H9 (cell line): ENCODE data around the gene TBC1D12. TPM values are rescaled to one million over a fixed set of nuclear protein-coding genes. Genes with fewer than 3 reads are reported as not detected.

Source experiments
- DNase-seq: peaks from one replicate; pipeline ENCODE4 v3.0.0-alpha.2; 2017
- H2AFZ ChIP-seq: one replicate; pipeline ENCODE4 v1.6.1; 2013; ENCODE audit warnings: mild to moderate bottlenecking, low read length, control low read depth, moderate library complexity
- H2AK5ac ChIP-seq: 2 replicates; pipeline ENCODE4 v1.6.1; 2013; ENCODE audit warnings: low read length, control low read depth, mixed read lengths; ENCODE audit not compliant: insufficient read length
- H2BK120ac ChIP-seq: one replicate; pipeline ENCODE4 v1.6.1; 2013; ENCODE audit warnings: low read depth, mild to moderate bottlenecking, low read length, control low read depth, inconsistent platforms; ENCODE audit not compliant: poor library complexity, severe bottlenecking
- H2BK12ac ChIP-seq: 2 replicates; pipeline ENCODE4 v1.6.1; 2013; ENCODE audit warnings: low read length, control low read depth, mixed read lengths, low read depth; ENCODE audit not compliant: insufficient read length
- H2BK15ac ChIP-seq: 2 replicates; pipeline ENCODE4 v1.6.1; 2013; ENCODE audit warnings: low read depth, low read length, control low read depth
- H2BK20ac ChIP-seq: one replicate; pipeline ENCODE4 v1.6.1; 2013; ENCODE audit warnings: low read depth, mild to moderate bottlenecking, low read length, control low read depth, inconsistent platforms; ENCODE audit not compliant: poor library complexity, severe bottlenecking
- H2BK5ac ChIP-seq: 2 replicates; pipeline ENCODE4 v1.6.1; 2013; ENCODE audit warnings: low read length, control low read depth, mixed read lengths; ENCODE audit not compliant: insufficient read length
- H3K14ac ChIP-seq: 2 replicates; pipeline ENCODE4 v1.6.1; 2013; ENCODE audit warnings: low read length, control low read depth; ENCODE audit not compliant: insufficient read depth
- H3K18ac ChIP-seq: 2 replicates; pipeline ENCODE4 v1.6.1; 2013; ENCODE audit warnings: low read depth, mild to moderate bottlenecking, mixed read lengths, low read length, control low read depth; ENCODE audit not compliant: insufficient read length
- H3K23ac ChIP-seq: 2 replicates; pipeline ENCODE4 v1.6.1; 2013; ENCODE audit warnings: low read length, control low read depth, mixed read lengths, low read depth; ENCODE audit not compliant: insufficient read length
- H3K23me2 ChIP-seq: 2 replicates; pipeline ENCODE4 v1.6.1; 2013; ENCODE audit warnings: low read depth, mild to moderate bottlenecking, mixed read lengths, low read length, control low read depth; ENCODE audit not compliant: insufficient read length, poor library complexity, severe bottlenecking
- H3K27ac ChIP-seq: 2 replicates; pipeline ENCODE4 v1.5.1; 2013; ENCODE audit warnings: low read length, control low read depth, mixed read lengths, low read depth; ENCODE audit not compliant: insufficient read length
- H3K27me3 ChIP-seq: 2 replicates; pipeline ENCODE4 v1.6.1; 2013; ENCODE audit warnings: low read length, control low read depth, inconsistent platforms; ENCODE audit not compliant: insufficient read depth
- H3K4ac ChIP-seq: 2 replicates; pipeline ENCODE4 v1.6.1; 2013; ENCODE audit warnings: low read depth, mild to moderate bottlenecking, control low read depth, inconsistent platforms, low read length, moderate library complexity
- H3K4me1 ChIP-seq: 2 replicates; pipeline ENCODE4 v1.6.1; 2013; ENCODE audit warnings: low read length, control low read depth, inconsistent platforms; ENCODE audit not compliant: insufficient read depth
- H3K4me2 ChIP-seq: 2 replicates; pipeline ENCODE4 v1.6.1; 2013; ENCODE audit warnings: low read length, control low read depth, mixed read lengths; ENCODE audit not compliant: insufficient read length, insufficient read depth
- H3K56ac ChIP-seq: 2 replicates; pipeline ENCODE4 v1.6.1; 2013; ENCODE audit warnings: low read depth, mild to moderate bottlenecking, mixed read lengths, low read length, control low read depth; ENCODE audit not compliant: insufficient read length
- H3K79me1 ChIP-seq: 2 replicates; pipeline ENCODE4 v1.6.1; 2013; ENCODE audit warnings: low read depth, mild to moderate bottlenecking, moderate library complexity, low read length, control low read depth, inconsistent platforms; ENCODE audit not compliant: insufficient read depth, poor library complexity, severe bottlenecking
- H3K79me2 ChIP-seq: 2 replicates; pipeline ENCODE4 v1.6.1; 2013; ENCODE audit warnings: low read length, control low read depth, inconsistent platforms; ENCODE audit not compliant: insufficient read depth
- H3K9ac ChIP-seq: 2 replicates; pipeline ENCODE4 v1.6.1; 2013; ENCODE audit warnings: low read length, control low read depth, mixed read lengths; ENCODE audit not compliant: insufficient read length; ENCODE audit errors: extremely low read depth
- H3K9me3 ChIP-seq: one replicate; pipeline ENCODE4 v1.6.1; 2013; ENCODE audit warnings: low read depth, low read length, inconsistent platforms; ENCODE audit not compliant: control insufficient read depth
- H3T11ph ChIP-seq: one replicate; pipeline ENCODE4 v1.6.1; 2013; ENCODE audit warnings: mild to moderate bottlenecking, low read length, control low read depth, inconsistent platforms
- H4K20me1 ChIP-seq: one replicate; pipeline ENCODE4 v1.6.1; 2013; ENCODE audit not compliant: control insufficient read depth, insufficient read length, insufficient read depth
- H4K5ac ChIP-seq: 2 replicates; pipeline ENCODE4 v1.6.1; 2013; ENCODE audit warnings: low read depth, mild to moderate bottlenecking, mixed read lengths, low read length, control low read depth; ENCODE audit not compliant: insufficient read length
- H4K8ac ChIP-seq: replicated peaks from 2 replicates; pipeline ENCODE4 v1.6.1; 2013; ENCODE audit warnings: low read length, control low read depth, mixed read lengths, low read depth; ENCODE audit not compliant: insufficient read length
- H4K91ac ChIP-seq: 2 replicates; pipeline ENCODE4 v1.6.1; 2013; ENCODE audit warnings: low read depth, mild to moderate bottlenecking, moderate library complexity, mixed read lengths, low read length, control low read depth; ENCODE audit not compliant: insufficient read length
- H3K27ac Mint-ChIP-seq, 3 experiments: 2 replicates in 2 of 3; 3 replicates in 1 of 3; pipeline ENCODE4 v1.8.0; 2020 to 2021; ENCODE audit warnings: mixed read lengths in 3 of 3, mild to moderate bottlenecking in 1 of 3, moderate library complexity in 1 of 3
- H3K27me3 Mint-ChIP-seq: 2 replicates; pipeline ENCODE4 v1.8.0; 2021; ENCODE audit warnings: low read depth, mild to moderate bottlenecking, moderate library complexity, mixed read lengths
- H3K36me3 Mint-ChIP-seq, 3 experiments: 2 replicates in 2 of 3; 3 replicates in 1 of 3; pipeline ENCODE4 v1.8.0; 2020 to 2021; ENCODE audit warnings: low read depth in 3 of 3, mixed read lengths in 3 of 3; ENCODE audit not compliant: insufficient read depth in 1 of 3
- H3K4me1 Mint-ChIP-seq, 2 experiments: 2 replicates each; pipeline ENCODE4 v1.8.0; 2020; ENCODE audit warnings: mixed read lengths in 2 of 2
- H3K4me3 Mint-ChIP-seq, 2 experiments: 2 replicates in 1 of 2; 3 replicates in 1 of 2; pipeline ENCODE4 v1.8.0; 2020 to 2021; ENCODE audit warnings: mild to moderate bottlenecking in 2 of 2, mixed read lengths in 2 of 2, moderate library complexity in 1 of 2
- H3K9me3 Mint-ChIP-seq, 2 experiments: 2 replicates in 1 of 2; 3 replicates in 1 of 2; pipeline ENCODE4 v1.8.0; 2020; ENCODE audit warnings: mild to moderate bottlenecking in 2 of 2, mixed read lengths in 2 of 2, moderate library complexity in 1 of 2
- WGBS: extraction: QIAGEN DNeasy Blood & Tissue Kit; methylation state at CpG from one replicate; pipeline ENCODE4 v1.1.7; 2013; ENCODE audit warnings: missing lambda C conversion rate, low lambda C conversion rate, mixed read lengths; ENCODE audit not compliant: insufficient read length; ENCODE audit errors: extremely low coverage; 5-methylcytosine and 5-hydroxymethylcytosine counted together
- total RNA-seq: library from RNA; stranded (reverse); gene quantifications from 2 replicates; pipeline ENCODE4 v1.2.1, GENCODE V29; 2021
- TF ChIP-seq, protein P1 (sequence below): fragments of 200-600 bp; sonication (generic); conservative IDR thresholded peaks from 3 replicates; pipeline ENCODE4 v1.8.0; 2021; ENCODE audit warnings: antibody characterized with exemption, mild to moderate bottlenecking

The TBC1D12 gene
- total RNA-seq, 1 experiment from 2014 or later = 2.0 TPM

DNA sequence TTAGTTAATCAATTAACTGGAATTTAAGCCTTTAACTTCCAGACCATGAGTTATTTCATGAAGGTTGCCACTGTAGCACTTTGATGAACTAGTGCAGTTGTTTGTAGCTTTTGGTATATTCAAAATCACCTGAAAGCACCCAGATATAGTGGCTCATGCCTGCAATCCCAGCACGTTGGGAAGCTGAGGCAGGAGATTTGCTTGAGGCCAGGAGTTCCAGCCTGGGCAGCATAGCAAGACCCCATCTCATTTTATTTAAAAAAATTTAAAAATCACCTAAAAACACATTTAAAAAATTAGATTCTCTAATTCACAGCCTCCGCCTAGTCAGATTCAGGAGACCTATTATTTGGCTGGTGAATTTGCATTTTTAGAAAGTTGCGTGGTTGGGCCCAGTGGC is 9.0 kb downstream of the TBC1D12 start:
- H4K20me1 ChIP-seq = no peaks in the 10 kb centered on the region
- no CpG with 5 or more reads among the region's 3 CpGs for WGBS
- H3K27ac Mint-ChIP-seq = no peak overlapping the region
- no peak overlapping the region for H3K4ac ChIP-seq
- H3K9ac ChIP-seq = no peak overlapping the region
- DNase-seq = no peak
- no peak overlapping the region for H2BK5ac ChIP-seq
- no peaks in the 10 kb centered on the region for H3K4me1 ChIP-seq
- H3K56ac ChIP-seq = no peak overlapping the region
- H4K5ac ChIP-seq = no peak overlapping the region
- no peaks in the 10 kb centered on the region; the same call in 1 of the 2 replicates for H3K79me2 ChIP-seq
- peaks cover 0 to 3% of the 10 kb centered on the region in 2 experiments; a peak in 3 of 4 replicates for H3K4me1 Mint-ChIP-seq
- H2BK15ac ChIP-seq = no peak overlapping the region
- H4K8ac ChIP-seq = no peak overlapping the region
- no peaks in the 10 kb centered on the region for H3K9me3 ChIP-seq
- H3K23me2 ChIP-seq = no peaks in the 10 kb centered on the region
- H3K79me1 ChIP-seq = peaks cover 3% of the 10 kb centered on the region
- no peak overlapping the region for H3K27ac ChIP-seq
- H3K23ac ChIP-seq = no peak overlapping the region
- H3K27me3 Mint-ChIP-seq = peaks cover 10% of the 10 kb centered on the region
- H3T11ph ChIP-seq = no peak overlapping the region
- H4K91ac ChIP-seq = no peak overlapping the region
- H2AK5ac ChIP-seq = no peak overlapping the region
- H3K9me3 Mint-ChIP-seq = no peaks in the 10 kb centered on the region
- no peak overlapping the region for H3K14ac ChIP-seq
- no peak overlapping the region for H2AFZ ChIP-seq
- no peaks in the 10 kb centered on the region for H3K27me3 ChIP-seq
- no peak overlapping the region for H2BK20ac ChIP-seq
- H2BK12ac ChIP-seq = no peak overlapping the region
- no peak overlapping the region for H3K4me3 Mint-ChIP-seq
- no peak overlapping the region for H2BK120ac ChIP-seq
- no peaks in the 10 kb centered on the region for H3K36me3 Mint-ChIP-seq
- TF ChIP-seq, protein P1, sequence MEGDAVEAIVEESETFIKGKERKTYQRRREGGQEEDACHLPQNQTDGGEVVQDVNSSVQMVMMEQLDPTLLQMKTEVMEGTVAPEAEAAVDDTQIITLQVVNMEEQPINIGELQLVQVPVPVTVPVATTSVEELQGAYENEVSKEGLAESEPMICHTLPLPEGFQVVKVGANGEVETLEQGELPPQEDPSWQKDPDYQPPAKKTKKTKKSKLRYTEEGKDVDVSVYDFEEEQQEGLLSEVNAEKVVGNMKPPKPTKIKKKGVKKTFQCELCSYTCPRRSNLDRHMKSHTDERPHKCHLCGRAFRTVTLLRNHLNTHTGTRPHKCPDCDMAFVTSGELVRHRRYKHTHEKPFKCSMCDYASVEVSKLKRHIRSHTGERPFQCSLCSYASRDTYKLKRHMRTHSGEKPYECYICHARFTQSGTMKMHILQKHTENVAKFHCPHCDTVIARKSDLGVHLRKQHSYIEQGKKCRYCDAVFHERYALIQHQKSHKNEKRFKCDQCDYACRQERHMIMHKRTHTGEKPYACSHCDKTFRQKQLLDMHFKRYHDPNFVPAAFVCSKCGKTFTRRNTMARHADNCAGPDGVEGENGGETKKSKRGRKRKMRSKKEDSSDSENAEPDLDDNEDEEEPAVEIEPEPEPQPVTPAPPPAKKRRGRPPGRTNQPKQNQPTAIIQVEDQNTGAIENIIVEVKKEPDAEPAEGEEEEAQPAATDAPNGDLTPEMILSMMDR = no peak
- H3K18ac ChIP-seq = no peak overlapping the region
- H3K4me2 ChIP-seq = no peak overlapping the region
